HG02763 (cell line): ENCODE measurements around the gene FRY.

Experiments
- ATAC-seq: cut with Tn5 transposase; IDR thresholded peaks from one replicate; pipeline ENCODE4 v1.9.1; 2021; ENCODE audit warnings: mild to moderate bottlenecking, moderate library complexity; ENCODE audit not compliant: unreplicated experiment

The FRY gene

GRCh38 chr13:32016119-32016518, 15.5 kb upstream of the FRY start:
- no peak for ATAC-seq

- ATAC-seq = no peak
Observed at GRCh38 chr13:32016631-32017030, 14.9 kb upstream of the FRY start.

DNA sequence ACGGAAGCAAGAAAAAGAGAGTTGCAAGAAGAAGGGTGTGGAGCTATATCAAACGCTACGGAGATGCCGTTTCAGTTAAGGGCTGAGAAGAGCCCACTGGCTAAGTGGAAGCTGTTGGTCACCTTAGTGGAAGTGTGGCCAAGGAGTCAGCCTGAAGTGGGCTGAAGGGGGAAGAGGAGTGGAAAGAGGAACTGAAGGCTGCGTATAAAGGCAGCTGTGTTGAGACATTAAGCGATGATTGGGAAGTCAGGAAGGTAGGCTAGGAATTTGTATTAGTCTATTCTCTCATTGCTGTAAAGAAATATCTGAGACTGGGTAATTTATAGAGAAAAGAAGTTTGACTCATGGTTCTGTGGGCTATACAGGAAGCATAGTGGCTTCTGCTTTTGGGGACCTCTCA, 14.1 kb upstream of the FRY start:
- no peak for ATAC-seq

DNA sequence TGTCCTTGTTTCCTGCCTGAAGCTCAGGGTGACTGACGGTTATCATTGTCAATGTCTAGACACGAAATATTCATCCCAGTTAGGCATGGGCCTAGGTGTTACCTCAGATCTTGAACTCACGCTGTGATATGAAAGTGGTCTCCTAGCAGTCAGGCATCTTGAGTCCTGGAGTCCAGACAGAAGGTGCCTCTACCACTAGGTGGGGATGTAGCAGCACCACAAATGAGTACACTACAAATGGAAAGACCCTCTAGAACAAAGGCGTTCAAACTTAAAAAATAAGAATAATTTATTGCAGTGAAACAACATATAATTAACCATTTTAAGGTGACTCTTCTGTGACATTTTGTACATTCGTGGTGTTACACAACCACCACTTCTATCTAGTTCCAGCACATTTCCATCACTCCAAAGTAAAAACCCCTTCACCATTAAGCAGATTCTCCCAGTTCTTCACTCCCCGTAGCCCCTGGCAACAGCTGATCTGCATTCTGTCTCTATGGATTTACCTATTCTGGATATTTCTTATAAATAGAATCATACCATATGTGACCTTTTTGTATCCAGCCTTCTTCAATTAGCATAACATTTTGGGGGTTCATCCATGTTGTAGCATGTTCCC, 11.9 kb upstream of the FRY start:
- ATAC-seq = no peak

GRCh38 chr13:32021785-32022184, 9.8 kb upstream of the FRY start:
- no peak for ATAC-seq

- ATAC-seq = no peak
Observed at GRCh38 chr13:32022311-32022710, 9.3 kb upstream of the FRY start.

- no peak for ATAC-seq
Observed at GRCh38 chr13:32023096-32023495, 8.5 kb upstream of the FRY start.

DNA sequence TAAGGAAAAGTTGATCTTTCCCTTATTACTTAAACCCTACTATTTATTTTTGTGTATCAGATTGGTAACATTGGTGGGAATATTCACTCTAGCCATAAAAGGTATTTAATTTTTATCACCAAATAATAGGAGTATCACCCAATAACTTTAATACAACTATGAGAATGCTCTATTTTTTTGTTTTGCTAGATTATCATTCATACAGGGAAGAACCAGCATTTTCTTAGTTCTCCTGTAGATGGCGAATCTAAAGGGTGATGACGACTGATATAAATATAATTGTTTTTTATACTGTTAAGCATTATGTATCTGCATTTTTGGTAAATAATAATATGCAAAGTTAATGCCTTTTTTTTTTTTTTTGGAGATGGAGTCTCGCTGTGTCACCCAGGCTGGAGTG, 7.9 kb upstream of the FRY start:
- no peak for ATAC-seq

GRCh38 chr13:32024750-32025149, 6.8 kb upstream of the FRY start:
- no peak for ATAC-seq

- ATAC-seq = no peak
Observed at GRCh38 chr13:32025730-32026129, 5.8 kb upstream of the FRY start.

DNA sequence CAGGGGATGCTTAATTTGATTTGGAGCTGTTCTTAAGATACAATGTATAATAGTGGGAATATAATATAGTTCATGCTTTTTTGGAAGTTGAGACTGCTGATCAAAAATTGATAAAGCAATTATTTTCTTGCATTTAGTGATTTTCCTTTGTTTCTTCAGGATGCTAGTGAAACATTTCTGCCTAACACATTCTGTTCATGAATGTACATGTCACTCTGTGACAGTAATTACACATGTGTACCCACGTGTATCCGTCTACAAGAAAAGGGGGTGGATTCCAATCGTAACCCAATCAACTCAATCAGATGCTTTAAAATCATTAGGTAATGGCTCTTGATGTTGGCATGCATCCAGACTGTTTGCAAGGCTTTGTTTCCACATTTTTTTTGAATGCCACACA, 5.0 kb upstream of the FRY start:
- ATAC-seq = no peak

- ATAC-seq = no peak
Observed at GRCh38 chr13:32028711-32029110, 2.9 kb upstream of the FRY start.

DNA sequence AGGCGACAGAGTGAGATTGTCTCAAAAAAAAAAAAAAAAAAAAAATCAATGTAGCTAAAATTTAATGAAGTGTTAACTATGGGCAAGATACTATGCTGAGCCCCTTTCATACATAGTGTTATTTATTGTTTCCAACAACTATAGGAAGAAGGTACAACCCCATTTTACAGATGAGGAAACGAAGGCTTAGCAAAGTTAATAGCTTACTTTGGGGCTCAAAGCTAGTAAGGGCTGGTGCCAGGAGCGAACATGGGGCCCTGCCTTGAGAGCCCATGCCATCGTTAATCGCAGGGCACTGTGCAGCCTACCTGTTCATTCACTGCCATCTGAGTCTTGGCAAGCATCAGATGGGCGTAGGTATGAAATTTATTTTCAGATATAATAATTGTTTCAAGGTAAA, 1.9 kb upstream of the FRY start:
- ATAC-seq = no peak

DNA sequence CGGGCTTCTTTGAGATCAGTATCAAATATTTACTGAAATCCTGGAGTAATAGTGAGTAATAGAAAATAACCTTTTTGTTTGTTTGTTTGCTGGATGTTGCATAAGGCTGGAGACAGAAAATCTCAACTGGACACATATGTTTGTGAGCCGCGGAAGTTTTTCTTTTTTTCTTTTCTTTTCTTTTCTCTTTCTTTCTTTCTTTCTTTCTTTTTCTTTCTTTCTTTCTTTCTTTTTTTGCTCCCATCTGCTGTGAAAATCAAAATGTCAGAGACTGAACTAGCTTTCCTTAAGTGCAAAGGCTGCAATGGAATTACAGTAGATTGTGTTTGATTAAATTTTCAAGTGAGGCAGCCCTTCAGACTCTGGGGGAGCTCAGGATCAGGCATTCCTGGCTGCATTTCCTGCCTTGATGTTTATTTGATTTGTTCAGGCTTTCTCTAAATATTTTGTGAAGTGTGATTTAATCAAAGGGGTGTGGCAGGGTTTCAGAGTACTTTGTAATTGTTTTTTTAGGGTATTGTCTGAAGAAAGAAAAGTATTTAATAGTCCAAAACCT, 319 bp downstream of the FRY start:
- no peak for ATAC-seq

DNA sequence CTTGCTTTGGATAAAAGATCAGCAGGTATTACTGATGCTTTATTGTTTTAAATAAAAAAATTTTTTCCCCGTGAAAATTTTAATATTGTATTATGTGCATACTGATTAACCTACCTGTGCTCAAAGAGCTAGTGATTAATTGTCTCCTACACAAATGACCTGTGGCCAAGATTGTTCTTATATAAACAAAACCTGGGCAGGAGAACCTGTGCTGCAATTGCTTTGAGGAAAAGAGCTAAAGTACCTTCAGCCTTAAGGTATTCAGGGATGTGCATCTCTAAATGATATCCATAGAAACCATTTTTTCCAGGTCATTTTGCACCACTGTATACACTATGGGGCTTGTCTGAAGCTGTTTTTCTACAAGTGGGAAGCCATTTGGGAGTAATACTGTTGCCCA, 1.2 kb downstream of the FRY start:
- ATAC-seq = no peak

DNA sequence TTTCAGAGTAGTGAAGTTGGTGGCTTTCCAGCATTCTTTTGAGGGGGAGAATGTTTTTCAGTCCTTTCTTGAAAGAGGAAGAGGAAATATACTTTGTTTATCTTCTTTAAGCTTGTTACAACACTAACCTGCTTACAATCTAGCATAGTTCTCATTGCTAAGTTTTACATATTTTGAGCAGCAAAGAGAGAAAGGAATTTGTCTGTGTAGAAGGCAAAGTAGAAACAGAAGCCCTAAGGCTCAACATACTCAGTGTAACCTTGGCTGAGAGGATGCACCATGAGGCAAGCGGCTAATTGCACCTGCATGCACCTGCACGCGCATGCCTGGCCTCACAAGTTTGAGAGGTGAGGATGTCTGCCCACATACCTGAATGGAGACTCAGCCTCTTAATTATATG, 2.2 kb downstream of the FRY start:
- ATAC-seq = no peak

DNA sequence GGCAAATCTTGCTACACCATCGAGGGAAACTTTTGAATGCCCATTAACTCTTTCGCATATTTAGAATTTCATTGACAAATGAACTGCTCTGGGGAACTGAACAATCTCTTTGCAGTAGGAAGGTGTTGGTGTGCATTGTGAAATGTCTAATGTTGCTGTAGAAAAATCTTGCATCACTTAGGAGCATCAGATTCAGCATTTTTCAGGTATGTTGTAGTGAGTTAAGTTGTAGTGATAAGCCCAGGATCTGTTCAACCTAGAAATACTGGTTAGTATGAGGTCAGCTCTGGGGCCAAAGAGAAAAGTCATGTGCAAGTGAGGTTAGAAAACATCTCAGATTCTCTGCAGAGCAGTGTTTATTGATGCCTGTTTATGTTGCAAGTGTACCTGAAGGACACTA, 4.1 kb downstream of the FRY start:
- no peak for ATAC-seq

GRCh38 chr13:32036126-32036695, 4.6 kb downstream of the FRY start:
- no peak for ATAC-seq

GRCh38 chr13:32036757-32037156, 5.2 kb downstream of the FRY start:
- no peak for ATAC-seq

GRCh38 chr13:32037471-32037870, 5.9 kb downstream of the FRY start:
- no peak for ATAC-seq

DNA sequence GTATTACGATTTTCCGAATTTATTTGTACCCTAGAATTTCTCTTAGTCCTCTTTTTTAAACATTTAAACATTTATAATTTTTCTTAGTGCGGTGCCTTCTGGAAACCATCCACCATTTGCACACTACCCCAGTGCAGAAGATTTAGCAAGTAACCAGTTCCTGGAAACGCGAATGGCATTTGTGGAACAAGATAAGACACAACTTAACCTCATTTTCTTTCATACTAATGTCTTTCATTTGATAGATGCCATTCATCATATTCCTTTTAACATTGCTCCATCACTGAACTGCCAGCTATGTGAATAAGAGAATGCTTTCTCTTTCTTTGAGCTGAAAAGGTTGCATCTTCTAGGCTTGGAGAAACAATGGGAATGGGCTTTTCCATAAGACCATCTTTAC, 6.8 kb downstream of the FRY start:
- no peak for ATAC-seq

GRCh38 chr13:32039056-32039455, 7.5 kb downstream of the FRY start:
- ATAC-seq = no peak

- ATAC-seq = no peak
Observed at GRCh38 chr13:32039528-32039927, 8.0 kb downstream of the FRY start.
